Putamen (tissue), 1 donor: Measurements from ENCODE around the gene ABHD6.
A peak's percentile ranks its signal among the peaks of the same experiment; 100 is the strongest.
"Not testable (repeated sequence)": the region's sequence is repeated elsewhere in the genome, so short reads cannot be mapped to it uniquely, and the experiment has no call there.

Experiments
- DNase-seq: peaks from one replicate; pipeline ENCODE4 v3.0.0-alpha.2; 2016; ENCODE audit warnings: low spot score

The ABHD6 gene

DNA sequence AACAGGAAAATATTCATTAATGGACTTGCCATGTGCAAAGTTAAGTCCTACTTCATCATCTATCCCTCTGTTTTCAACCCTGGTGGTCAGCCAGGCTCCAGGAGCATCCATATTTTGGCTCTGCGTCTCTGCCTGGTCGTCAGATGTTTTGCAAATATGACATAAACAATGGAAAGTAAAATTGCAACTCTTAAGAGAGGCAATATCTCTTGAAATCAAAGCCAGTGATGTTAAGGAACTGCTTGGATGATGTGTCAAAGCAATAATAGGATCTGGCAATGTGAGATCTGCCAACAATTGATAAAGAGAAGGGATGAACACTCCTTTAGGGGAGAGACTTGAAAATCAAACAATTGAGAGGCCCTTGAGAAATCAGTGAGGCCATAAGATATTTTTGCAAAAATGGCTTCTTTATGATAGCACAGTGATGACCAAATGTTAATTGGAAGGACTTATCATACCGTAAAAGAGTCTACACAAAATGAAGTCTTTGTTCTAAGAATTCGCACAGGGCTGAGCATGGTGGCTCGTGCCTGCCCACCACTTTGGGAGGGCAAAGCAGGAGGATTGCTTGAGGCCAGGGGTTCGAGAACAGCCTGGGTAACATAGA lies 6.5 kb downstream of the ABHD6 start:
- DNase-seq: no peak

DNA sequence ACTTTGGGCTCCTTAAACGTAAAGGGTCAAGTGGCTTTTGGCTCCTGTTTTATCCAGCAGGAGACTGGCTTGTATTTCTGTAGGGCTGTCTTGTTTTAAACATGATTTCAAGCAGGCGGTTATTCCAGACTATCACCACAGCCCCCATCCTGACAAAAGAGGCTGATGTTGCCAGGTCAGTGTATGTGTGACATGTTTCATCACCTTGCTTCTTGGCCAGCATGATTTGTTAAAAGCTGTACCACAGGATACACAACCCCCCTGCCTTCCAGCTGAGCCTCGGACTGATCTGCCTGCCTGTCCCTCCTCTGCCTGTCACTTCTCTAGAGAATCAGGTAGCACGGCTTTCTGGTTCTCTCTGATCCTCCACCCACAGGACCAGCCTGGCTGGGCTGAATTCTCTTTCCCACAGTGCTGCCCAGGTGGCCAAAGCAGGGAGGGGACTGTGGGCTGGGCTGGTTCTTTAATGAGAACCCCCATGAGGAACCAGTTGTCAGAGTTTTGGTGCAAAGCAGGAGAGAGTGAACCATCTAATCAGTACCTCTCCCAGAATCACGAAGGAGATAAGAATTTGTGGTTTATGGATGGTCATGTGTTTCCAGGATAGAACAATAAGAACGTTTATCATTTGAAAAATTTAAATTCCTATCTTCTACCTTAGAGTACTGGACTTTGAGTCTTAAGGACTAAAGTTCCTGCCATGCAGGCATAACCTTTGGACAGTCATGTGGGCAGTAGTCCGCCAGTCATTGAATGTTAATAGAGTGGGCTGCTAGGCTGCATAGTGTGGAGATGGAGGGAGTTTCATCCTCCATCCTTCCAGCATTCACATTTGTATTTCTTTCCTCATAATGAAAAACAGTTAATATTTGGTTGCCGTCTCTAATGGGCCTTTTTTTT lies 8.8 kb downstream of the ABHD6 start:
- DNase-seq: no peak

DNA sequence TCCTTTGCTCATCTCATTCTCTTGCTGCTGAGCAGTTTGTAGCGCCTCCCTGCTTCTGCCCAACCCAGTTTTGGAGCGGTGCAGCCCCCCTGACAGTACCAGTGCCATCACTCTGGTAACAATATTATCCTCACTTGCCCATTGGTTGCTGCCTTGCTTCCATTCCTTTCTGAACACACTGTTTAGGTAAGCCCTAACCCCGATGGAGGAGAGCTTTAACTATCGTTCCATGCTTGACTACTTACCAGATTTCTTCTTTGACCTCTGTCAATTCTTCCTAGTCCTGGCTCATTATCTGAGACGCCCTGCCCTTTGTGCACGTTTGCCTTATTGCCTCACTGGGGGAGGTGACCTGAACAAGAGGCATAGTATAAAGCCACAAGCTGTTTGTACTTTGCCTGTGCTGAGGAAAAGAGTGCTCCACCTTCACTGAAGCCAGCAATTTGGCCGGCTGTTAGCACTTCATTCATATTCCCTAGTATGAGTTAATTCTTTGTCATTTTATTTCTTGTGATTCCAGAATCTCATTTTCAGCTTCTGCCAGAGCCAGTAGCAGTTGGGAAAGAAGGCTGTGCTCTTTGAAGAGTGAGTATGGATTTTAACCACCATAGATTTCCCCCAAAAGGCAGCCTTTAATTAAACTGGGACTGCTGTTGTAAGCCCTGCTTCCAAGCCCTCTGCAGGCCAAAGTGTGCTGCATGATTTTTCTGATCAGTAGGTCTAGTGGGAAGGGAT lies 11.9 kb downstream of the ABHD6 start:
- no peak for DNase-seq

DNA sequence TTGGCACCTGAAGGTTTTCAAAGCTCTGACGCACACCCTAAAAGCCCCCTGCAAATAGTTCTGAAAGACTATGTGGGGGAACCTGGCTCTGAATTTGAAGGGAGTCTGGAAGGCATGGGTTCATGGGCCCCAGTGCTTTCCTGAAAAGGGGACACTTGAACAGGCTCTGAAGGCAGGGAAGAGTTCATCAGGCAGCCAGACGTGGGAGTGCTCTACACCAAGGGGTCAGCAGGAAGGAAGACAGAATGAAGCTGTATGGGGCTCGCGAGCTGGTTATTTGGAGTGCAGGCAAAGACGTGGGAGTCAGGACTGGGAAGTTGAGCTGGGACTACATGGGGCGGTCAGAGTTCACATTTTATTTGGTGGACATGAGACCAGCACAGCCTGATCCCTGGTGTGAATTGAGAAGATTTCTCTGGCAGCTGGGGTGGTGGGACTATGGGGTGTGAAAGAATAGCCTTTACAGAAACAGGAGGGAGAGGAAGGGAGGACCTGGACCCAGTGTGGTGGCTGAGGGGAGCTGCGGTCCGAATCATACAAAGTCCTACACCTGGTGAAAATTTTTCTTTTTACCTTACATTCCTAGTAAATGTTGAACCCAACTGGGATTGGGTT lies 12.6 kb downstream of the ABHD6 start:
- no peak for DNase-seq

DNA sequence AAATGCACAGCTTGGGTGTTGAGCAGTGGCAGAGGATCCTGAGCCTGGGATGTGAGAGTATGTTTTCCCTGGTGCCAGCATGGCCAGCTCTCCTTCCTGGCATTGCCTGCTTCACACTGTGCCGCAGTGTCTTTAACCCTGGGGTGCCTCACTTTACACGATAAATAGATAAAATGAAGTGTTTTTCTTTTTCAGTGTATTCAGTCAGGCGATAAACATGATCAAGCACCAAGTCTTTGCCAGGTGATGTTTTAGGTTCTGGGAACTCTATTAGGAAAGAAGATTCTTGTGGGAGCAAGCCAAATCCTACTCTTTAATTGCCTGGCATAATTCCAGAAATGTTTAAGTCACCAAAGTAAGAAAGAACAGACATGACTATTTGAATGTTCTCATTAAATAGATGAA lies 14.0 kb downstream of the ABHD6 start:
- no peak for DNase-seq

DNA sequence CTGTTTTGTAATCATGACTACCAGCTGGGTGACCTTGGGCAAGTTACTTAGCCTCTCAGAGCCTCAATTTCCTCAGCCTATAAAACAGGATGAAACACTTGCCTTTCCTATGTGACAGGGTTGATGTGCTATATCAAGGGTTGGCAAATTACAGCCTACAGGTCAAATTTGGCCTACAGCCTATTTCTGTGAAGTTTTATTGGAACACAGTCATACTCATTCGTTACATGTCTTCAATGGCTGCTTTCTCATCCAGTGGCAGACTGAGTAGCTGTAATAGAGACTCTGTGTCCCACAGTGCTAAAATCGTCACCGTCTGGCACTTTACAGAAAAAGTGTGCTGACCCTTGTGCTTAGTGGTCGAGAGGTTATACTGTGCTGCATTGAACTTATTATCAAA lies 16.6 kb downstream of the ABHD6 start:
- no peak for DNase-seq

DNA sequence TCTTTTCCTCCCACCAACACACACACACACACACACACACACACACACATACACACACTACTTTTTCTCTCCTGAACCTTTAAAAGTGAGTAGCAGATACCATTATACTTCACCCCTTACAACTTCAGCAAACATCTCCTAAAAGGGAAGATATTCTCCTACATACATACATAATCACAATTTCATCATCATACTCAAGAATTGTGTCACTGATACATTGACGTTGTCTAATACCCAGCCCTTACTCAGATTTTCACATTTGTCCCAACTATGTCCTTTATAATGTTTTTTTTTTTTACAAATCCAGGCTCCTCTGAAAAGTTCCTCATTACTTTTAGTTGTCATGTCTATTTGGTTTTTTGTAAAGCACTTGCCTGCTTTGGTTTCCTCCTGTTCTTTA lies 18.5 kb downstream of the ABHD6 start:
- DNase-seq: no peak

DNA sequence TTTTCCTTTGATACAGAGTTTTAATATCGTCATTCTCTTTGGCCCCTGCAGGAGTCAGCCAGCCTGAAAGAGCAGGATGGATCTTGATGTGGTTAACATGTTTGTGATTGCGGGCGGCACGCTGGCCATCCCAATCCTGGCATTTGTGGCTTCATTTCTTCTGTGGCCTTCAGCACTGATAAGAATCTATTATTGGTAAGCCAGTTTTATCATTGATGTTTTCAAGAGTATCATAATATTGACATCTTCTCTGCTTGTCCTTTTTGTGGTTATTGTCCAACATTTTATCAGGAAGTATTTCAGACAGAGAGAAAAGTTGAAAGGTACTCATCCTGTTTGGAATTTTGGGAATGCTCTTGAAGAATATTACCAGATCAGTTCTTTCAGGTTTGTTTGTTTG lies 18.9 kb downstream of the ABHD6 start:
- no peak for DNase-seq

DNA sequence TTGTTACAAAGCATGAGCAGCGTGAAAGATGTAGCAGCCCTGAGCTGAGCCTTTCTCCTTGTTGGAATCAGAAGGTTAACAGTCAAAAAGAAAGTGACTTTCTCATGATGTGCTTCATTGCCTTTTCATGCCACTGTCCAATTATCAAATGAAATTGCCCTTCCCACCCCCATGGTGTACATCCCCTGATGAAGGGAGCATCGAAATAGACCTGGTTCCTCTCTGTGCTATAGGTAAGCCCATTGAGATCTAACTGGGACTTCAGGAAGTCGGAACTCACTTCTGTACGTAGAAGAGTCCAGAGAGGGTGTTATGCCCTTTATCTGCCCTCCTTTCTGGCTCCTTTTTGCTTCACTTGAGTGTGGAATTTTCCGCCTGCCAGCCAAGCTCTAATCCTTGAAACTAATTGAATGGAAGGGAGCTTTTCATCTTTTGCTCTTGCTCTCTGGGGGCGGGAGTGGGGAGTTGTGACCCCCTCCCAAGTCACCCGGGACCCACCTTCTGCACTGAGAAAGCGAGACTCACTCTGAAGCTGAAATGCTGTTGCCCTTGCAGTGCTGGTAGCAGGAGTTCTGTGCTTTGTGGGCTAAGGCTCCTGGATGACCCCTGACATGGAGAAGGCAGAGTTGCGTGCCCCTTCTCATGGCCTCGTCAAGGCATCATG lies 20.9 kb downstream of the ABHD6 start:
- no peak for DNase-seq

DNA sequence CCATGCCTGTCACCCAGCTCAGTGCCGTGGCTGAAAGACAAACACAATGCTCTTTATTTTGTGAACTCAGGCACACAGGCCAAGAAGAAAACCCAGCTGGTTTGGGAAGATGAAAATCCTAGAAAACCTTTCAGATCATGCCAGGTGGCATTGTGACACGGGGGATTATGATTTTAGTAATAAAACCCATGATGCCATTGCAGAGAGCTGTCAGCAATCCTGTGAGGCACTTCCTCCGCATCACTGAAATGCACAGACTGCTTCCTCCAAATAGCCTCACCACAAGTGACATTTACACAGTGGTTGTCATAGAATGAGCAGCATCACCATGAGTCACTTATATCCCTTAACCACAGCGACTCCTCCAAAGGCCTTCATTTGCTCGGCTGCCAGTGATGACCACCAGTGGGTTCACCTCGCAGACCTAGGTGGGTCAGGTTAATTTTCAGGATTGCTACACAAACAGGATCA lies 22.7 kb downstream of the ABHD6 start:
- peak; percentile 42 for DNase-seq

DNA sequence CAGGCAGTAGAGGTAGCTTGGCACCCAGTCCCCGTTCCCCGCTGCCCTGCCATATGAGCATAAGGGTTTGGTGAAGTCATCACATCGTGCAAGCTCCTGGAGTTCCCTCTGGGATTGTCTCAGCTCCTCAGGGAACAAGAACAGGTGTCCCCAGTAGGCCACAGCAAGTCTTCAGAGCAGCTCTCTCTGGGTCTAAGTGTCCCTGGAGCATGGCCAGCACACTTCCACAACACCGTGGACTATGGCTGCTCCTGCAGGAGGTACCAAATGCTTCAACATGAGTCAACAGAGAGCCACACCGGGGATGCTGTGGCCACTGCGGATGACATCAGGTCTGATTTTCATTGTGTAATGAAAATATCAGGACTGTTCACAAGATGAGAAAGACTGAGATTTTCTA lies 23.1 kb downstream of the ABHD6 start:
- no peak for DNase-seq

DNA sequence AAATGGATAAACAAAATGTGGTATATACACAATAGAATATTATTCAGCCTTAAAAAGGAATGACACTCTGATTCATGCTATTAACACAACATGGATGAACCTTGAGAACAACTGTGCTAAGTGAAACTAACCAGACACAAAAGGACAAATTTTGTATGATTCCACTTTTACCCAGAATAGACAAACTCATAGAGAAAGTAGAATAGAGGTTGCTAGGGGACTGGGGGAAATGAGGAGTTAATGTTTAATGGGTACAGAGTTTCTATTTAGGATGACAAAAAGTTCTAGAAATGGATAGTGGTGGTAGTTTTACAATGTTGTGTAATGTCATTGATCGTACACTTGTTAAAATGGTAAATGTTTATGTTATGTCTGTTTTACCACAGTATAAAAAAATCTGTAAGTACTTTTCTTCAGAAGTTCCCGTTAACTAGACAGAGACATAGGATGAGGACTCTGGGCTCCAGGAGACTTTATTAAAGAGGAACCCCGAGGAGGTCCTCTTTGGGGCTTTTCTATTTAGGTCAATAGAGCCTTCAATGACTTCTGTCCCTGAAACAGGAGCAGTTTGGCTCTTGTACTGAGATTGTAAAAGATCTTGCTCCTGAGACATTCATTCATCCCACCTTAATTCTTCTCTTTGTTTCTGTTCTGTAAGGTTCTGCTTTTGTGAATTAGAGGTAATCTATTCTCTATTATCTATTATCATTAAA lies 24.5 kb downstream of the ABHD6 start:
- DNase-seq: no peak

DNA sequence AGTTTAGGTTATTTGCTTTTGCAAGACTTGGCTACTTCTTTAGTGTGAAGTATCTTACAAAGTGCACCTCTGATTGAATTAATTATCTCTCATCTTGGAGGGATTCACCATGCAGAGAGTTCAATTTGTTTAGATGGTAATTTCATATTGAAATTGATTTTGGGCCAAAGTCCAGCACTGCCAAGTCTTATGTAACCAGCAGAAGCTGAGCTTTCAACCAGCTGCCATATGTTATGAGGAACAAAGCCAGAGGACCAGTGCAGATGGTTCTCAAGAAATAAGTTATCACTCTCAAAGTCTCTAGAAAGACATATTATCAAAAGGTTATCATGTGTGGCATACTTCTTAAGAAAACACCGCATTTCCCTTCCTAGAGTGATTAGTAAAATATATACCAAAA lies 29.0 kb downstream of the ABHD6 start:
- DNase-seq: no peak

DNA sequence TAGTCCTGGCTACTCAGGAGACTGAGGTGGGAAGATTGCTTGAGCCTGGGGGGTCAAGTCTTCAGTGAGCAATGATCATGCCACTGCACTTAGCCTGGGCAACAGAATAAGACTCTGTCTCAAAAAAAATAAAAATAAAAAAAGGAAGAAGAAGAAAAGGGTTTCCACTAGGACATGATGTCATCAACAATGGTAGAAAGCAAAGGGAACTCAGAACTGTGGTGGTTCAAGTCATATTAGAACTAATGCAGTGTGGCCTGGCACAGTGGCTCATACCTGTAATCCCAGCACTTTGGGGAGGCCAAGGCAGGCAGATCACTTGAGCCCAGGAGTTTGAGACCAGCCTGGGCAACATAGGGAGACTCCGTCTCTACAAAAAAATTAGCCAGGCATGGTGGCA lies 30.0 kb downstream of the ABHD6 start:
- not testable (repeated sequence) for DNase-seq

DNA sequence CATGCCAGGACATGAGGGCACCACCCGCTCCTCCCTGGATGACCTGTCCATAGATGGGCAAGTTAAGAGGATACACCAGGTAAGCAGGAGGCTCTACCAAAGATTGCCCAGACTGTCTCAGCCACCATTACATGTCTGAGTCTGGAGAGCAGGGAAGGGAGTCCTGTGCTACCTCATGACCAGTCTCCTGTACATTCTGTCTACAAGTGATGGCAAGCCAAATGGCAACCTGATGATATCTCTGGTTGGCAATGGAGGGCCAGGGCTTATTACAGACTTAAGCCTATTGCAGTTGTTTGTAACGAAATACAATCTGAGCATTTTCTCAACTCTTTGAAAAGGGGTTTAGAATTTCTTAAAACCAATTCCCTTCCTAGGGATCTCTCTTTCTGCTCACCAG lies 31.8 kb downstream of the ABHD6 start:
- DNase-seq: no peak

DNA sequence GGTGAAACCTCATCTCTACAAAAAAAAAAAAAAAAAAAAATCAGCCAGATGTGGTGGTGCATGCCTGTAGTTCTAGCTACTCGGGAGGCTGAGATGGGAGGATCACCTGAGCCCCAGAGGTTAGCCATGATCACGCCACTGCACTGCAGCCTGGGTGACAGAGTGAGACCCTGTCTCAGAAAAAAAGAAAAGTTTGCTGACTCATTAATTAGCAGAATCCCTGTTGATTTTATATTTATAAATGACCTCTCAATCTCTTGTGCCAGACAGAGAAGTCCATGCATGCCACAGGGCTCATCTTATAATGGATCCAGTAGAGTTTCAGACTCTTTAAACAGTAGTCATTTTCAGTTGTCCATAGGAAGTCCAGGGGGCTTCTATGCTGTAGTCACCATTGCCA lies 32.9 kb downstream of the ABHD6 start:
- DNase-seq: no peak

DNA sequence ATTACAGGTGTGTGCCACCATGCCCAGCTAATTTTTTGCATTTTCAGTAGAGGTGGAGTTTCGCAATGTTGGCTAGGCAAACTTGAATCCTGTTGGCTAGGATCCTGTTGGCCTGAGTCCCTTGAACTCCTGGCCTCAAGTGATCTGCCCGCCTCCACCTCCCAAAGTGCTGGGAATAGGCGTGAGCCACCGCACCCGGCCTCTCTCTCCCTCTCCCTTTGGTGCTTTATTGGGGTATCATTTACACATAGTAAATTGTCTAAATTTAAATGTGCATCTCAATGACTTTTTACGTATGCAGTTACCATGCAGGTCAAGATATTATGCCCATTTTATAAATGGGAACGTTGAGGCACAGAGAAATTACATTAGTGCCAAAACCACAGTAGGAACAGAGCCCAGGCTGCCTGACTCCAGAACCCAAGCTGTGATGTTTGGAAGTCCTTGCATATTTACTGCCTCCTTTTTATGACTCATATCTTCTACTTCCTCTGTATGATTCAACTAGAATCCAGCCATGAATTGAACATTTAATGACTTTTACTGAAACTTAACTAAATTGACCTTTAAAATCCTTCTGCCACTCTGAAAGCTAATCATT lies 34.4 kb downstream of the ABHD6 start:
- DNase-seq: no peak

DNA sequence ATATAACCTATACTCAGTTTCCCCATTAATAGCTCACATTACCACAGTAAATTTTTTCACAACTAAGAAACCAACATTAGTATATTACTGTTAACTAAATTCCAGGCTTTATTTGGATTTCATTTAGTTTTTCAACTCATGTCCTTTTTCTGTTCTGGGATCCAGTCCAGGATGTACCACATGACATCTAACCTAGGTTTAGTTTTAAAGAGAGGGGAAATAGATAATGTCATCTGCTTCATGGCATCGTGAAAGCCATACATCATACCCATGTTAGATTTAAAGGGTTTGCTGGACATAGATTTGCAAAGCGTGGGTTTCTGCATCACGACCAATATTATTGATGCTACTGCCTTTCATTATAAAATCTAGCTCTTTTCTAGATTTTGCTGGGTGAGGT lies 35.3 kb downstream of the ABHD6 start:
- DNase-seq: no peak

DNA sequence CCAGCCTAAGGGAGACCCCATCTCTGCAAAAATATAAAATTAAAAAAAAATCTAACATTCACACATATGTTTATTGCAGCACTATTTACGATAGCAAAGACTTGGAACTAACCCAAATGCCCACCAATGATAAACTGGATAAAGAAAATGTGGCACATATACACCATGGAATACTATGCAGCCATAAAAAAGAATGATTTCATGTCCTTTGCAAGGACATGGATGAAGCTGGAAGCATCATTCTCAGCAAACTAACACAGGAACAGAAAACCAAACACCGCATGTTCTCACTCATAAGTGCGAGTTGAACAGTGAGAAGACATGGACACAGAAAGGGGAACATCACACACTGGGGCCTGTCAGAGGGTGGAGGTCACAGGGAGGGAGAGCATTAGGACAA lies 35.8 kb downstream of the ABHD6 start:
- DNase-seq: not testable (repeated sequence)

DNA sequence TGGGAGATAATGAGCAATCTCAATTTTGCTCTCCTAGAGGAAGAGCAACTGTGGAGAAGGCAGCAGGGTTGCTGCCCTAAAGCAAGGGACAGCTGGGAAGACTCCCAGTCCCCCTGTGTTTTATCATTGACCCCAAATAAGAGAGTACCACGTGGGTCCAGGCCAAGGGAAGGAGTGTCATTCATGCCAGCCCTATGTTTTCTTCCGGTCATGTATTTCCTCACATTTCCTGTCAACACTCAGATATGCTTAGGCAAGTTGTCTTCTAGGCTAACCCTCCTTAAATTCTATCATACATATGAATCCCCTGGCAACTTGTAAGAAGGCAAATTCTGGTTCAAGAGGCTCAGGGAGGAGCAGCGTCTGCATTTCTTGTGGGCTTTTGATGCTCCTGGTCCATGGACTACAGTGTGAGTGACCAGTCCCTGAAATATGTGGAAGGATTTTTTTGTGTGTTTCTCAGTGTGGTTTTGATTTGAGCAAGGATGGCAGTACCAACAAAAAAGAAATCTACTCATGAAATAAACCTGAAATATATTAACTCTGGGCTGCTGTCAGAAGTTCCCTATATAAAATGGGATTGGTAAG lies 36.5 kb downstream of the ABHD6 start:
- no peak for DNase-seq
